NCI-H2107 (cell line): ENCODE data around the gene PER3.

Experiments
- DNase-seq: peaks from one replicate; lab custom pipeline; 2025; lab: John Stamatoyannopoulos, UW

The PER3 gene

GRCh38 chr1:7838714-7839113 is 54.6 kb downstream of the PER3 start:
- DNase-seq, result no peak

DNA sequence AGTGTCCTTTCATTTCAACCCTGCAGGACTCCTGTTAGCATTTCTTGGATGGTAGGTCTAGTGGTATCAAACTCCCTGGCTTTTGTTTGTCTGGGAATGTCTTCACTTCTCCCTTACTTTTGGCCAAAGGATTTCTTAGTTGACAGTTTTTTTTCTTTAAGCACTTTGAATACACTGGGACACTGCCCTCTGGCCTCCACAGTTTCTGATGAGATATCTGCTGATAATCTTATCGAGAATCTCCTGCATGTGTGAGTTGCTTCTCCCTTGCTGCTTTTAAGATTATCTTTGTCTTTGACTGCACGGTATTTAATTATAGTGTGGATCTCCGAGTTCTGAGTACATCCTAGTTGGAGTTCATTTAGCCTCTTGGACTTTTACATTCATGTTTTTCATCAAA is 55.4 kb downstream of the PER3 start:
- no peak for DNase-seq

GRCh38 chr1:7842517-7842916 is 58.4 kb downstream of the PER3 start:
- no peak for DNase-seq

- DNase-seq, result no peak
Observed at GRCh38 chr1:7845761-7846160, 61.7 kb downstream of the PER3 start.

DNA sequence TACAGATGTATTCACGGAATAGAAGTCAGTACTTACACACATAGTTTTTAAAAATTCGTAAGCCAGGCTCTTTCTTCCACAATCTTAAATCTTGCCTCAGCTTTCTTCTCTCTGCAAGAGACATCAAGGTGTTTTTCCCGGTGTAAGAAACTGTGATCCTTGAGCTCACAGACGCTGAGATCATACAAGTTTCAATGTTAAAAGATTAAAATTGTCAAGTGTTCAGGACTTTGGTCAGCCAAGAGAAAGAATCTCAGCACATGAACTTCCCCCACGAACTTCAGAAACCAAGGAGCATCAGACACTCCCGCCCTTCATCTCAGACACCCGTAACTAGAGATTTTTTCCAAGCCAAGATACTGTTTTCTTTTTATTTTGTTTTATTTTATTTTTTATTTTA is 62.6 kb downstream of the PER3 start:
- DNase-seq, result no peak

DNA sequence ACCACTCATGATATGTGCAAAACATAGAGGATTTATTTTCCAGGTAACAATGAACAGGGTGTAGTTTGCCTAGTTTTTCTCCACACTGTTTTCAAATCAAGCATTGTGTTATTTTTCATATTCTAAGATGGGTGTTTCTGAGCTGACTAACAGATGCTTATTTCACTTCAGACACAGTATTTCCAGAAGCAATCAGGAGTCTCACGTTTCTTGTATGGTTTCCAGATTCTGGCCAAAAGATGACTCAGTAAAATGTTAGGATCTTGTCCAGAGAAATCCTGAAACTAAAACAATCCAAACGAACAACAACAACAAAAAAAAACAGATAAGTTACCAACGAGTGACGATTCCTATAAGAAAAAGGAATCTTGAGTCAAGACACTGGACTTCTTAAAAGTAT is 63.5 kb downstream of the PER3 start:
- no peak for DNase-seq

DNA sequence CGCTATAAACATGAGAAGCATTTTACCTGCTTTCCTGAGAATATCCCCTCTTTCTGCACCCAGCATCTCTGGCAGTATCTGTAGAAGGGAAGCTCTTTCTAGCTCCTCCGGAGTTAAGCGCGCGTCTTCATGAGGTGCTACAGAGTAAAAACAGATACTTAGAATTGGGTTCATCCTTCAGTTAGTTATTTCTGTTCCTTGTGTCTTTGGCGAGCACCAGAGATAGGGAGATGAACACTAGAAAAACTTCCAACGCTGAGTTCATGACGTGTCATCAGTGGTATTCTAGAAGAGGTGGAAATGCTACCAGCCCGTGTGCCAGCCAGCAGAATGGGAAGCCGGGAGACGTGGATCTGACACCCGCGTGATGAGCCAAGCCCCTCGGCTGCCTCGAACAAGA is 66.7 kb downstream of the PER3 start:
- DNase-seq, result no peak

GRCh38 chr1:7852804-7853683 is 69.0 kb downstream of the PER3 start, which contains the start of gene UTS2:
UTS2 (minus strand) TSS chr1:7853065; CDS start chr1:7853003, 62 bp downstream.
- DNase-seq, result no peak

DNA sequence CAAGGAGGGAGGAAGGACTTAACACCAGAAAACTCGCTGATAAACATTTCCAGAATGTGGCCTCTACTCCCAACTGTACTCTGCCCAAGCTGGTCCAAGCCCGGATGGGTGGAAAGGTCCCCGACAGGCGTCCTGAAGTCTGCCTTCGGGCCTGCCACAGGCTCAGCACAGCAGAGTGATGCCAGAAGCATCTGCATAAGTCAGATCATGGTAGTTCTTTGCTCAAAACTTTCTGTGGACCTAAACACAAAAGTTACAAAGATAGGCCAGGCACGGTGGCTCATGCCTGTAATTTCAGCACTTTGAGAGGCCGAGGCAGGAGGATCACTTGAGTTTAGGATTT is 69.6 kb downstream of the PER3 start:
- no peak for DNase-seq

- DNase-seq, result no peak
Observed at GRCh38 chr1:7856345-7856744, 72.3 kb downstream of the PER3 start.

- DNase-seq, result no peak
Observed at GRCh38 chr1:7857000-7857399, 72.9 kb downstream of the PER3 start.

DNA sequence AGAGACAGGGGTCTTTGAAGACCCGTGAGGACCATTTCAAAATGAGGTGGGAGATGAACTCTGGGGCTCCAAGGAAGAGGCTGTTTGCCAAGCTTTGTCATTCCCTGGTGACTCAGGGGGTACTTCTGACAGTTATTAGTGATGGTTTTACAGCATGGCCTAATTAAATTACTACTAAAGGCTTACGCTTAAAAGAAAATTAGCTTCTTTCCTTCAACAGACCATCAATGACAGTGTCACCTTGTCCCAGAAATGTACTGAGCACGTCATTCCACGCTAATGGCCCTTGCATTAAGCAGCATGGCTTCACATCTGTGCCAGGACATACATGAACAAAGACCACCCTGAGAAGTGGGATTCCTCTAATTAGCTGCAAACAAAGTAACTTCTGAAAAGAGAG is 73.9 kb downstream of the PER3 start:
- DNase-seq, result no peak

DNA sequence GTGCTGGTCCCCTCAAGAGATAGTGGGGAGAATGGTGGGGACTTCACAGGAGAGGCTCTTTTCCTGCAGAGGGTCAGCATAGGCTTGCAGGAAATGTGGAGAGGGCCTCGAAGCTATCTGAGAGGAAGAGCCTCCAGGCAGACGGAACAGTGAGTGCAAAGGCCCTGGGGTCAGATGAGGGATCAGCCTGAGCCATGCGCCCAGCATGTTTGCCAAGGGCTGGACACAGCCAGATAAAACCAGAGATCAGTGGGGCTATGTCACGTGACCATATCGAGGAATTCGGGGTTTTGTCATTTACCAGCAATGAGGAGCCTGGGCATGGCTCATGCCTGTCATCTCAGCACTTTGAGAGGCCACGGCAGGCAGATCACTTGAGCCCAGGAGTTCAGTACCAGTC is 75.3 kb downstream of the PER3 start:
- DNase-seq, result no peak

DNA sequence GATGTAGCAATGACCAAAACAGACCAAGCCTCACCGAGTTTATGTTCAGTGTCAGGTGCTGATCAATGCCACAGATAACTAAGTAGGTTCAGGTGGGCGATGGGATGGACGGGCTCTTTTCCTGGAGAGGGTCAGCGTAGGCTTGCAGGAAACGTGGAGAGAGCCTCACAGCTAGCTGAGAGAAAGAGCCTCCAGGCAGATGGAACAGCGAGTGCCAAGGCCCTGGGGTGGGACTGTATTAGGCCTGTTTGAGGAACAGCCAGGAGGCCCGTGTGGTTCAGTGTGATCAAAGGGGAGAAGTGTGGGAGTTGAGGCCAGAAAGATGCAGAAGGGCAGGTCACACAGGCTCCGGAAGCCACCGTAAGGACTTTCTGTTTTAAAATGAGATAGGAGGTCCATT is 76.0 kb downstream of the PER3 start:
- DNase-seq, result no peak

DNA sequence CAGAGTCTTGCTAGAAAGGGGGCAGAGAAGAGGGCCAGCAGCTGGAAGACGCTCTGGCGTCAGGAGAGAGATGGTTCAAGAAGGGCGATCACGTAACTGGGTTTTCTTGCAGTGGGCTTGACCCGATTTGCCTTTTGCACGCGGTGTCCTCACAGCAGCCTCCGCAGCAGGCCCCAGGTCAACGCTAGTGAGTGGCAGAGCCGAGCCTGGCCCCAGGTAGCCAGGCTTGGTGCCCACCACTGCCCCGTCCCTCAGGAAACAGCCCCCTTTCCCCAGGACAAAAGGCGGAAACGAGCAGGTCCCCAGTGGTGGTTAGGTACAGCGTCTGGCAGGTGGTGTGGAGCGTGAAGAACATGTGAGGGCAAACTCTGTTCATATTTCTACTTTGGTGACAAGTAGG is 77.4 kb downstream of the PER3 start:
- no peak for DNase-seq

DNA sequence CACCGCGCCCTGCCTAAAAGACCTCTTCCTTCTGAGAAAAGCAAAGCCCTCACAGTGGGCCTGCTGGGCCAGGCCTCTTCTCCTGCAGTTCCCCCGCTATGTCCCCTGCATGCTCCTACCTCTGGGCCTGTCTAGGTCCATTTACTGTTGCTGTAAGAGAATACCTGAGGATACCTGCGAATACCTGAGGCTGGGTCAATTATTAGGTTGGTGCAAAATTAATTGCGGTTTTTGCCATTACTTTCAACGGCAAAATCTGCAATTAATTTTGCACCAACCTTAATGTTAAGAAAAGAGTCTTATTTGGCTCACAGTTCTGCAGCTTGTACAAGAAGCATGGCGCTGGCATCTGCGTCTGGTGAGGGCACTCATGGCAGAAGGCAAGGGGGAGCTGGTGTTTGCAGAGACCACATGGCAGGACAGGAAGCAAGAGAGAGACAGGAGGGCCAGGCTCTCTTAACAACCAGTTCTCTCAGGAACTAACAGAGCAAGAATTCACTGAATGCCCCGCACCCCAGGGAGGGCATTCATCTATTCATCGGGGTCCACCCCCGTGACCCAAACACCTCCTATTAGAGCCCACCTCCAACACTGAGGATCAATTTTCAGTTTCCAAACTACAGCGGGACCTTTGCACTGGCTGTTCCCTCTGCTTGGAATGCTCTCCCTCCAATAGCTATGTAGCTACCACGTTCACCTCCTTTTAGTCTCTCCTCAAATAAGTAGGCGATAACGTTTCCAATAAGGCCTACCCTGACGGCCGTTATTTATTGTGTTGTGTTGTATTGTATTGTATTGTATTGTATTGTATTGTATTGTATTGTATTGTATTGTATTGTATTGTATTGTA is 78.3 kb downstream of the PER3 start:
- DNase-seq, result no peak

DNA sequence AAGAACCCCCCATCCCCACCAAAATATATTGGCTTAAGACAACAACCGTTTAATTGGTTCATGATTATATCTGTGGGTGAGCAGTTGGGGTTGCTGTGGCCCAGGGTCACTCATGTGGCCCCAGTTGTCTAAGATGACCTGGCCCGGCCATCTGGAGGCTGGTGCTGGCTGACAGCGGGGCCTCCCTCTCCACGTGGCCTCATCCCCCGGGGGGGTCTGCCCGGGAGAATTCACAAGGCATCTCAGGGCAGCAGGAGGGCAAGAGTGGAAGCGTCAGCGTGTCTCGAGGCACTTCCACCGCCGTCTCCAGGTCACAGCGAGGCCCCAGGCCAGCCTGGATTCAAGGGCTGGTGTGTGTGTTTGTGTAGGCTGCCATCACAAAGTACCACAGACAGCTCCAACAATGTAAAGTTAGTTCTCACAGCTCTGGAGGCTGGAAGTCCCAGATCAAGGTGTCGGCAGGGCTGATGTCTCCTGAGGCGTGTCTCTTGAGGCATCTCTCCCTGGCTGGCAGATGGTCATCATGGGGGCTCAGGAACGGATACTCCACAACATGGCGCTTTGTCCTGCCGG is 79.8 kb downstream of the PER3 start:
- no peak for DNase-seq

DNA sequence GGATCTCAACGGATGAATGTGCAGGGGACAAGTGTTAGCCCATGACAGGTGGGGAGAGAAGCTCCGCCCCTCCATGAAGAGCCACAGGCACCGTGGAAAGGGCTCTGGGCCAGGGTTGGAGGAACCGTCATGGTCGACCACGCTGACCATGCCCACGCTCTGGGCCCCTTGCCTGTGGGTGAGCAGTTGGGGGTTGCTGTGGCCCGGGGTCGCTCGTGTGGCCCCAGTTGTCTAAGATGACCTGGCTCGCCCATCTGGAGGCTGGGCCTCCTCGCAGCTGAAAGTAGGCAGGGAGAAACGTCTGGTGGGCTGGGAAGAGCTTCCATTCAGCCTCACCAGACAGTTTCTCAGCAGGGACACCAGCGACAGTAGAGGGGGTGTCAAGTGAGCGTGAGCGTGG is 81.9 kb downstream of the PER3 start:
- no peak for DNase-seq

DNA sequence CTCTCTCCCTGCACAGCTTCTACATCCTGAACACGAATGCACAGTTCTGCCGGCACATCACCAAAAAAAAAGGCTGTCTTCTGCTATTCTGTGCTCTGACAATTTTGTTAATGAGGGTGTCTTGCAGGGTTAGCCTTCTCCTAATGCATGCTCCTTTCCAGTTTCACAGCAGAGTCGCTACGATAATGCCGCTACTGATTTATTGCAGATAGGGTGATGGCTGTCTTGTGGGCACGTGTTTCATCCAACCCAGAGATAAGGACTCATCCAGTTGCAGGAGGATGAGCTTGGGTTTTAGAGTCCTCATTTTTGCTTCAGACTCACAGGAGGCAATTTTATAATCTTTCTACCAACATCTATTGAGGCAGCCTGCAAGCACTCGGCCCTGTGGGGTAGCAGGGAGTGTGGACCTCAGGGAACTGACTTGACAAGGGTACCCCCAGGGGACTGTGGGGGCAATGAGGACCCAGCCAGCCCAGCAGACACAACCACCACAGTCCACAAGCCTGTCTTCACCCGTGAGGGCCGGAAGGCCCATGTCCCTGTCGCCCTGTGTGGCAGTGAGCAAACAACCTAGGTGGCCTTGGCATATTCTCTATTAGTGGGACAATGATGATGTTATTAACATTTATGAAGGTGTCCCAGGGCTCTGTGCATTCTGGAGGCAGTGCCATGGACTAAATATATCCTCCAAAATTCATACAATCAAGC is 84.1 kb downstream of the PER3 start:
- no peak for DNase-seq

- DNase-seq, result no peak
Observed at GRCh38 chr1:7869136-7869920, 85.2 kb downstream of the PER3 start.

GRCh38 chr1:7871136-7871535 is 87.0 kb downstream of the PER3 start:
- no peak for DNase-seq
